ENCODE data around the gene PURB. TPM values are rescaled to one million over a fixed set of nuclear protein-coding genes. Genes with fewer than 3 reads are reported as not detected.

PURB gene
- total and polyA plus RNA-seq, 10 of the 15 experiments (the other 5 are each of a cell fraction or from before 2014, with no cell fraction given), result 0.77 to 18.6 (median 8.9) TPM

- DNase-seq (ENCODE audit: low read depth, low spot score) (no peak), FAIRE-seq (no peak), ATAC-seq (no peak)
- intact Hi-C loops (cut with micrococcal nuclease; ENCODE audit: unreplicated experiment), result no loop called here
- Histone ChIP-seq H3K27ac (ENCODE audit: control insufficient read depth, insufficient read depth) (no peak overlapping the region), H2AFZ (ENCODE audit: control insufficient read depth, low read depth, low read length) (no peak overlapping the region), H3K9me3 (replicated peaks; ENCODE audit: control insufficient read depth, insufficient read depth, low read length) (no peaks in the 10 kb centered on the region), H3K4me1 (ENCODE audit: control insufficient read depth, insufficient read depth, low read length) (0 out of 2 replicates have a peak, but pooled peaks cover 3% of the 10 kb centered on the region), H3K4me2 (ENCODE audit: control insufficient read depth, insufficient read depth) (no peak overlapping the region), H3K4me3 (no peak overlapping the region), H3K79me2 (ENCODE audit: control insufficient read depth, insufficient read depth, low read length) (no peaks in the 10 kb centered on the region; the same call in 1 of the 2 replicates), H4K20me1 (ENCODE audit: control insufficient read depth, insufficient read depth) (no peaks in the 10 kb centered on the region), H3K27me3 (replicated peaks in 1 of 2; ENCODE audit: control insufficient read depth in 2 of 2, insufficient read depth in 2 of 2, low read length in 1 of 2) (no peaks in the 10 kb centered on the region), H3K36me3 (ENCODE audit: control insufficient read depth in 2 of 2, insufficient read depth in 2 of 2, low read length in 1 of 2) (no peaks in the 10 kb centered on the region), H3K9ac (ENCODE audit: control insufficient read depth, insufficient read depth, low read length) (no peak overlapping the region)
- SMC1A ChIA-PET (ENCODE audit: uncharacterized antibody, unreplicated experiment), result interaction anchor here (0.7 to 1.8 kb wide), 3 partner anchors 9 to 64 kb away, joined by 3 to 6 read pairs (median 4); no protein-coding TSS in a partner anchor
- POLR2A ChIA-PET, result interaction anchor here (0.5 to 3.3 kb wide), 2 partner anchors 9 to 133 kb away, joined by 4 to 9 read pairs; no protein-coding TSS in a partner anchor
- WGBS (ENCODE audit: insufficient coverage, insufficient replicate concordance, low lambda C conversion rate, missing lambda C conversion rate), result 15% methylated on average over 2 of the region's 2 CpGs
- no peak for TF ChIP-seq TCF3 (IDR thresholded peaks at IDR 0.05; ENCODE audit: borderline replicate concordance, insufficient read depth, low read depth, low read length)
- no peak for TF ChIP-seq FOS (IDR thresholded peaks at IDR 0.05; ENCODE audit: borderline replicate concordance, extremely low read depth, insufficient read length)
- TF ChIP-seq RAD51 (IDR thresholded peaks at IDR 0.05), result no peak
- TF ChIP-seq BACH1 (IDR thresholded peaks at IDR 0.05; ENCODE audit: borderline replicate concordance), result no peak
- TF ChIP-seq, protein P1, sequence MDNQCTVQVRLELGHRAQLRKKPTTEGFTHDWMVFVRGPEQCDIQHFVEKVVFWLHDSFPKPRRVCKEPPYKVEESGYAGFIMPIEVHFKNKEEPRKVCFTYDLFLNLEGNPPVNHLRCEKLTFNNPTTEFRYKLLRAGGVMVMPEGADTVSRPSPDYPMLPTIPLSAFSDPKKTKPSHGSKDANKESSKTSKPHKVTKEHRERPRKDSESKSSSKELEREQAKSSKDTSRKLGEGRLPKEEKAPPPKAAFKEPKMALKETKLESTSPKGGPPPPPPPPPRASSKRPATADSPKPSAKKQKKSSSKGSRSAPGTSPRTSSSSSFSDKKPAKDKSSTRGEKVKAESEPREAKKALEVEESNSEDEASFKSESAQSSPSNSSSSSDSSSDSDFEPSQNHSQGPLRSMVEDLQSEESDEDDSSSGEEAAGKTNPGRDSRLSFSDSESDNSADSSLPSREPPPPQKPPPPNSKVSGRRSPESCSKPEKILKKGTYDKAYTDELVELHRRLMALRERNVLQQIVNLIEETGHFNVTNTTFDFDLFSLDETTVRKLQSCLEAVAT (IDR thresholded peaks at IDR 0.05), result no peak
- no TSS peak for BruUV-seq (replicated peaks)
- in situ Hi-C loops (cut with MboI), result no loop called here
- RAD21 ChIA-PET (ENCODE audit: unreplicated experiment), result interaction anchor here (1.2 kb wide), 1 partner anchor 29 kb away, joined by 3 read pairs; no protein-coding TSS in a partner anchor
- CTCF ChIA-PET, result interaction anchor here (0.7 kb wide), 1 partner anchor 11 kb away, joined by 3 read pairs; no protein-coding TSS in a partner anchor
These were observed 6.0 kb upstream of the PURB start for GRCh38 chr7:44891372-44891771.
